Mononuclear cell (primary cell): Measurements from ENCODE around the gene APOE. TPM values are rescaled to one million over a fixed set of nuclear protein-coding genes. Genes with fewer than 3 reads are reported as not detected.
A peak's percentile ranks its signal among the peaks of the same experiment; 100 is the strongest.
"Not testable (repeated sequence)": the region's sequence is repeated elsewhere in the genome, so short reads cannot be mapped to it uniquely, and the experiment has no call there.

ENCODE experiments used
- H3K27me3 ChIP-seq: 2 replicates; pipeline ENCODE4 v1.6.0; 2011; ENCODE audit warnings: low read length, control low read depth; ENCODE audit not compliant: insufficient read depth
- H3K4me1 ChIP-seq: 2 replicates; pipeline ENCODE4 v1.5.1; 2011; ENCODE audit warnings: mild to moderate bottlenecking, low read length, control low read depth; ENCODE audit not compliant: insufficient read depth
- H3K4me3 ChIP-seq: 2 replicates; pipeline ENCODE4 v1.5.1; 2011; ENCODE audit warnings: mild to moderate bottlenecking, low read length, moderate library complexity
- H3K9me3 ChIP-seq: 2 replicates; pipeline ENCODE4 v1.5.1; 2011; ENCODE audit warnings: low read depth, mild to moderate bottlenecking, control low read depth, low read length
- total RNA-seq: library from RNA; depleted of rRNA; stranded (reverse); fragments of >200 nt; gene quantifications from one replicate; pipeline ENCODE4 v1.2.3, GENCODE V29; 2012

The APOE gene
- total RNA-seq, 1 donor = 0.94 TPM

DNA sequence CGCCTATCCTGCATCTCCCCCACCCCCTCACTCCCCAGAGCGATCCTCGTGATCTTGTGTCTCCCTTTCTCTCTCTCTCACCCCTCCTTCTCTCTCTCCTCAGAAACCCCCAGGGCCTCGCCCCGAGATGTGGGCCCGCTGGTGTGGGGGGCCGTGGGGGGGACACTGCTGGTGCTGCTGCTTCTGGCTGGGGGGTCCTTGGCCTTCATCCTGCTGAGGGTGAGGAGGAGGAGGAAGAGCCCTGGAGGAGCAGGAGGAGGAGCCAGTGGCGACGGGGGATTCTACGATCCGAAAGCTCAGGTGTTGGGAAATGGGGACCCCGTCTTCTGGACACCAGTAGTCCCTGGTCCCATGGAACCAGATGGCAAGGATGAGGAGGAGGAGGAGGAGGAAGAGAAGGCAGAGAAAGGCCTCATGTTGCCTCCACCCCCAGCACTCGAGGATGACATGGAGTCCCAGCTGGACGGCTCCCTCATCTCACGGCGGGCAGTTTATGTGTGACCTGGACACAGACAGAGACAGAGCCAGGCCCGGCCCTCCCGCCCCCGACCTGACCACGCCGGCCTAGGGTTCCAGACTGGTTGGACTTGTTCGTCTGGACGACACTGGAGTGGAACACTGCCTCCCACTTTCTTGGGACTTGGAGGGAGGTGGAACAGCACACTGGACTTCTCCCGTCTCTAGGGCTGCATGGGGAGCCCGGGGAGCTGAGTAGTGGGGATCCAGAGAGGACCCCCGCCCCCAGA is 27.3 kb upstream of the APOE start:
- H3K4me3 ChIP-seq = no peak overlapping the region

DNA sequence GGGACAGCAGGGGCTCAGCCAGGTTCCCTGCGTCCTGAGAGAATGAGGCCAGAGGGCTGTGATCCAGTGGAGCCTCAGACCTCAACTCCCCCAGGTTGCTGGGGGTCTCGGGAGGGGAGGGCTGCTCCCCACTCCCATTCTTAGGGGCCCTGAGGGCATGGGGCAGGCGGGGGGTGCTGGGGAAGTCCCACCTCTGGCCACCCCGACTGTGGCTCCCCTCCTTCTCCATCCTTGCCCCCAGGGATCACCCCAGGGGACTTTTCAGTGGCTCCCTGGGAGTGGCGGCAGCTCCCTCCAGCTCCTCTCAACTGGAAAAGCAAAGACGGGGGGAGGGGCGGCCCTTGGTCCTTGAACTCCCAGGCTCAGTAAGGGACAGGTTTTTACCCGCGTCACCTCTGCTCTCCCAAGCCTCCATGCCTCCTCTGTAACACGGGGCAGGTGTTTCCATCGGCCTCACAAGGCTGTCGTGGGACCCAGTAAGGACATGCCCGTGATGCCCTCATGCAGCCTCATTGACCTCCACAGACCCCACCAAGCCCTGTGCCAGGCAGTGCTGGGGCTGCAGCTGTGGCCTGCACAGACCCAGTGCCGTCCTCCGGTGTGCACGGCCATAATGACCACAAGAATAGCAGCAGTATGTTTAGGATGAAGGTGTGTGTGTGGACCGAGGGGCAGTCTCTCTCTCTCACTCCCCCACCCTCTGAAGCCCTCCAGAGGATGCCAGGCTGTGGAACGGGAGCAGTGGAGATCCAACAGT is 26.1 kb upstream of the APOE start:
- Histone ChIP-seq H3K4me1 (no peaks in the 10 kb centered on the region), H3K4me3 (no peak overlapping the region), H3K27me3 (no peaks in the 10 kb centered on the region), H3K9me3 (no peaks in the 10 kb centered on the region)

More for the DNA sequence above, 27.3 kb upstream of the APOE start:
- Histone ChIP-seq H3K27me3 (no peaks in the 10 kb centered on the region), H3K4me1 (no peaks in the 10 kb centered on the region), H3K9me3 (no peaks in the 10 kb centered on the region)

DNA sequence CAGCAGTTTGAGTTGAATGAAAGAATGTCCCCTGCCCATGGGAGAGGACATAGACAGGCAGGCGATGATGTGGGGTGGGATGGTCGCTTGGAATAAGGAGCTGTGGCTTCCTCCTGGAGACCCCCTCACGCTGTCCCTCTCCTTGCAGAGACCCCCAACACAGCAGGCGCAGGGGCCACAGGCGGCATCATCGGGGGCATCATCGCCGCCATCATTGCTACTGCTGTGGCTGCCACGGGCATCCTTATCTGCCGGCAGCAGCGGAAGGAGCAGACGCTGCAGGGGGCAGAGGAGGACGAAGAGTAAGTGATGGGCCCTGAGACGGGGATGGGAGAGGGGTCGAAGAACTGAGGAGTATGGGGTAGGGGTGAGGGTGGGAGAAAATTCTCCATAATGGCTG is 23.5 kb upstream of the APOE start:
- no peaks in the 10 kb centered on the region for H3K27me3 ChIP-seq

DNA sequence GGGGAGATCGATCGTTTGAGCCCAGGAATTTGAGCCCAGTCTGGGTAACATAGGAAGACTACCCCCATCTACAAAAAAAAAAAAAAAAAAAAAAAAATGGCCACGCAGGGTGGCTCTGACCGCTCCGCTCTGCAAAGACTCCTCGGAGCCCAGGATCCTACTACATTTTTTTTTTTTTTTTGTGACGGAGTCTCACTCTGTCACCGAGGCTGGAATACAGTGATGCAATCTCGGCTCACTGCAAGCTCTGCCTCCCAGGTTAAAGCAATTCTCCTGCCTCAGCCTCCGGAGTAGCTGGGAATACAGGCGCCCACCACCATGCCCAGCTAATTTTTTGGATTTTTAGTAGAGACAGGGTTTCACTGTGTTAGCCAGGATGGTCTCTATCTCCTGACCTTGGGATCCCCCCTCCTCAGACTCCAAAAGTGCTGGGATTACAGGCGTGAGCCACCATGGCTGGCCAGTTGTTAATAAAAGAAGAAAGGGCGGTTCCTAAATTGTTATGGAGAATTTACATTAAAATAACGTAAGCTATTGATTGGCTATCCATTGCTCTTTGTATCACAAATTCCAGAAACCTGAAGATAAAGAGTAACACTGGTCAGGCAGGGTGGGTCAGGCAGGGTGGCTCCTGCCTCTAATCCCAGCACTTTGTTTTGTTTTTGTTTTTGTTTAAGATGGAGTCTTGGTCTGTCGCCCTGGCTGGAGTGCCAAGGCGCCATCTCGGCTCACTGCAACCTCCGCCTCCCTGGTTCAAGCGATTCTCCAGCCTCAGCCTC is 22.8 kb upstream of the APOE start:
- not testable (repeated sequence) for H3K9me3 ChIP-seq, H3K4me3 ChIP-seq, H3K27me3 ChIP-seq, H3K4me1 ChIP-seq

More for the DNA sequence above, 23.5 kb upstream of the APOE start:
- Histone ChIP-seq H3K4me1 (no peaks in the 10 kb centered on the region), H3K4me3 (no peak overlapping the region), H3K9me3 (no peaks in the 10 kb centered on the region)

DNA sequence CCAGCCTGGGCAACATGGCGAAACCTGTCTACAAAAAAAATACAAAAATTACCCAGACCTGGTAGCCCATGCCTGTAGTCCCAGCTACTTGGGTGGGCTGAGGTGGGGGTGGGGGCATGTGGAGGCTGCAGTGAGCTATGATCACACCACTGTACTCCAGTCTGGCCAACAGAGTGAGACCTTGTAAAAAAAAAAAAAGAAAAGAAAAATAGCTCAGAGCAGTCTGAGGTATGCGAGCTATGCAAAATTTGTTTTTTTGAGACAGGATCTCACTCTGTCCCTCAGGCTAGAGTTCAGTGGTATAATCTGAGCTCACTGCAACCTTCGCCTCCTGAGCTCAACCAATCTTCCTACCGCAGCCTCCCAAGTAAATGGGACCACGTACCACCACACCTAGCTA is 21.7 kb upstream of the APOE start:
- Histone ChIP-seq H3K4me1 (no peaks in the 10 kb centered on the region), H3K27me3 (no peaks in the 10 kb centered on the region), H3K9me3 (no peaks in the 10 kb centered on the region), H3K4me3 (no peak overlapping the region)

DNA sequence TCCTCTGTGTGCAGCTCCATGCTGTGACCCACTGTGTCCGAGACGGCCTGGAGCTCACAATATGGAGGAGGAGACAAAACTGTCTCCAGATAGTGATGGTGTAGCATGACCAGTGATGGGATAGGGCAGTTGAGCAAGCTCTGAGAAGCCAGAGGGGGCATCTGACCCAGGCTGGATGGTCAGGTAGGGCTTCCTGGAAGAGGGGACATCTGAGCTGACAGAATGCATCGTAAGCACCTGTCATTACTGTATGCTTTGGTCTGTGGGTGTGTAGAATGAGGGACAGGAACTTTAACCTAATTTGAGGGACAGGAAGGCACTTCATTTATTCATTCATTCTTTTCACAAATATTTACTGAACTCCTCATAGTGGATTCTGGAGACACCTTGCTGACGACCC is 21.0 kb upstream of the APOE start:
- H3K4me3 ChIP-seq = no peak overlapping the region
- H3K27me3 ChIP-seq = no peaks in the 10 kb centered on the region
- peaks cover 2% of the 10 kb centered on the region for H3K4me1 ChIP-seq
- H3K9me3 ChIP-seq = no peaks in the 10 kb centered on the region

DNA sequence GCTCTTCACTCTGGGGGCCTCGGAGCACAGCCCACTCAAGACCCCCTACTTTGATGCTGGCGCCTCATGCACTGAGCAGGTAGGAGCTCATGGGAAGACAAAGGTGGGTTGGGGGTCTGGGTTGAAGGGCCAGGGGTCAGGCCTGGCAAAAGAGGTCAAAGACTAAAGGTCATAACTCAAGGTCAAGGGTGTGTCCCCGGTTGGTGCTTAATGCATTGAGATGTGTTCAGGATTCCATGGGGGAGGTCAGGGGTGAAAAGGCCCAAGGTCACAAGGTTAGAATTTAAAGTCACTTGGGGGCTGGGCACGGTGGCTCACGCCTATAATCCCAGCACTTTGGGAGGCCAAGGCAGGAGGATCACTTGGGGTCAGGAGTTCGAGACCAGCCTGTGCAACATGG is 19.5 kb upstream of the APOE start:
- H3K27me3 ChIP-seq = no peaks in the 10 kb centered on the region
- peaks cover 9% of the 10 kb centered on the region for H3K4me1 ChIP-seq
- no peak overlapping the region for H3K4me3 ChIP-seq
- no peaks in the 10 kb centered on the region for H3K9me3 ChIP-seq

DNA sequence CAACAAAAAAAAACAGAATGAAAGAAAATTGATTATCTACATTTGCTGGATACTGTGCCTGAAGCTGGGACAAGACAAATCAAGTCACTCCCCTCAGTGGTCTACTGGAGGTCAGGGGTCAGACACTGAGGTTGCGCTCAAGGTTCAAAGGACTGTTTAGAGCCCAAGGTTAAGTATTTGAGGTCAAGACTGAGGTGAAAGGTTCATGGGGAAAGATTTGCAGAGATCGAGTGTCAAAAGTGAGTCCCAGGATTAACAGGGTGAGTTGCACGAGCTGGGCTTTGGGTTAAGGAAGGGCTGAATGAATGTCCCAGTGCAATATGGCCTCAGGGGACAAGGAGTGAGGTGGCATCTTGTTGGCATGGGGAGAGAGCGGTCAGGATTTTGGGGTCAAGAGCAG is 17.9 kb upstream of the APOE start:
- Histone ChIP-seq H3K4me3 (no peak overlapping the region), H3K9me3 (no peaks in the 10 kb centered on the region), H3K4me1 (peaks cover 22% of the 10 kb centered on the region), H3K27me3 (no peaks in the 10 kb centered on the region)

DNA sequence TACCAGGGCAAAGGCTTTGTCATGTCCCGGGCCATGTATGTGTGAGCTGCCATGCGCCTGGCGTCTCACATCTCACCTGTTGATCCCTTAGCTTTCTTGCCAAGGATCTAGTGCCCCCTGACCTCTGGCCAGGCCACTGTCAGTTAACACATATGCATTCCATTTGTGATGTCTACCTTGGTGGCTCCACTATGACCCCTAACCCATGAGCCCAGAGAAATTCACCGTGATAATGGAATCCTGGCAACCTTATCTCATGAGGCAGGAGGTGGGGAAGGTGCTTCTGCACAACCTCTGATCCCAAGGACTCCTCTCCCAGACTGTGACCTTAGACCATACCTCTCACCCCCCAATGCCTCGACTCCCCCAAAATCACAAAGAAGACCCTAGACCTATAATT is 17.3 kb upstream of the APOE start:
- not testable (repeated sequence) for H3K4me3 ChIP-seq, H3K9me3 ChIP-seq, H3K27me3 ChIP-seq
- peaks cover 22% of the 10 kb centered on the region for H3K4me1 ChIP-seq

DNA sequence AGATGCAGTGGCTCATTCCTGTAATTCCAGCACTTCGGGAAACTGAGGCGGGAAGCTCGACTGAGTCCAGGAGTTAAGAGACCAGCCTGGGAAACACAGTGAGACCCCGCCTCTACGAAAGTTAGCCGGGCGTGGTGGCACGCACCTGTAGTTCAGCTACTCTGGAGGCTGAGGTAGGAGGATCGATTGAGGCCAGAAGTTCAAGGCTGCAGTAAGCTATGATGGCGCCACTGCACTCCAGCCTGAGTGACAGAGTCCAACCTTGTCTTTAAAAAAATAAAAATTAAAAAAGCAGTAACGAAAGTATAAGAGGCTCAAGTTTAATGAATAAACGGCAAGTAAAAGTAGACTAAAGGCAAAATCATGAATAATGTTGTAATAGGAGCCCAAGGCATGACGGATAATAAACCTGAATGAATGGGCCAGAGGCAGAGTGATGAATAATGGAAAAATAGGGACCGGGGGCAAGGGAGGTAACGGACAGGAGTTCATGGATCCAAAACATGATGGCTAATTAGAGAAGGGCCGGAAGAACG is 15.7 kb upstream of the APOE start:
- Histone ChIP-seq H3K9me3 (no peaks in the 10 kb centered on the region), H3K4me1 (peaks cover 22% of the 10 kb centered on the region), H3K4me3 (peak overlapping the region; percentile 58), H3K27me3 (no peaks in the 10 kb centered on the region)

DNA sequence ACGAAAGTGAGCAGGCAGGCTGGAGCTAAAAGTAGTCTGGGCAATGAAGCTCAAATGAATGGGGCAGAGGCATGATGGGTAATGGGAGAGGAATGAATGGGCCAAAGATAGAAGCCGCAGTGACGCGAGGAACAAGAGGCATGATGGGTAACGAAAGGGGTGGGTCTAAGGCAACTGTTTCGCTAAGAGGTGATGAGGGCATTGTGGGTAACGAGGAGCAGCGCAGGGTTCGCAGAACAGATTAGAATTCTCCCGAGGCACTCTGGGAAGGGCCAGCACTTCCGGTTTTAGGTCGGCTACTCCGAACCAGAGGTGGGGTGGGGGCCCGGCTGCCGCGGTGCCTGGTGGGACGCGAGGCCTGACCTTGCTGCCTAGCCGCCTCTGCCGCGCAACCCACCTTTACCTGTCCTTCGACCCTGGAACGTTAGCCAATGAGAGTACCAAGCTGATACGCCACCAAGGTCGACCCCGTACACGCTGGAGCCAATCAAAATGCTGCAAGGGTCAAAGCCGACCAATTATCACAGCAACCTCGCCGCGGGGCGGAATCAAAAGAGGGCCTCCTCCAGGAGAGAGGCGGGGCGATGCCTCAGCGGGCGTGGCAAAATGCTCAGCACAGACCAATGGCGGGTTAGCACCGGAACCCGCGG is 15.1 kb upstream of the APOE start:
- Histone ChIP-seq H3K9me3 (no peaks in the 10 kb centered on the region), H3K4me1 (peaks cover 22% of the 10 kb centered on the region), H3K4me3 (peak overlapping the region; percentile 58), H3K27me3 (no peaks in the 10 kb centered on the region)

DNA sequence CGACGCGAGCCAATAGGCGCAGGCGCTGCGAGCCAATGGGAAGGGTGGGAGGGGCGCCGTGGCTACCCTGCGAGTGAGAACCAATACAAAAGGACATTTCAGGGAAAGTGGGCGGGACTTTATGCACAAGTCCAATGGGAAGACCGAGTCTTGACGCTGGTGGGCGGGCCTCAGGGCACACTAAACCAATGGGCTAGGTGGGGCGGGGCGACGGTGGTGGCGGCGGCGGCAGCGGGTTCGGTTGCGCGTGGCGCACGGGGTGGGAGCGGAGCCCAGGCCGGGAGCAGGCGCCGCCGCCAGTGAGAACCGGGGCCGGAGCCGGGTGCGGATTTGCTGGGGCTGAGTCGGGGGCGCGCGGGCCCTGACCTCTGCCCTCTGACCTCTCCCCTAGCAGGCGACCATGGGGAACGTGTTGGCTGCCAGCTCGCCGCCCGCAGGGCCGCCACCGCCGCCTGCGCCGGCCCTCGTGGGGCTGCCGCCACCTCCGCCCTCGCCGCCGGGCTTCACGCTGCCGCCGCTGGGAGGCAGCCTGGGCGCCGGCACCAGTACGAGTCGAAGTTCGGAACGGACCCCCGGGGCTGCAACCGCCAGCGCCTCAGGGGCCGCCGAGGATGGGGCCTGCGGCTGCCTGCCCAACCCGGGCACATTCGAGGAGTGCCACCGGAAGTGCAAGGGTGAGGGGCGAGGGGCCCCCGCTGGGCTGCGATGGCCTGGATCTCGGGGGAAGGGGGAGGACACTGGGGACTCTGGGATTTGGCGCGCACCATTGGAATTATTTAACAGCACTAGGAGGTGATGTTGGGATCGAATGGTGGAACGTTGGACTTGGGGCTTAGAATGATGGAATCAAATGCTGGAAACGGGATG is 14.3 kb upstream of the APOE start, which contains the start of gene TOMM40:
TOMM40 (plus strand) TSS at position 239 of the 867 bp plus-strand sequence; CDS start at position 401, 162 bp downstream.
- no peaks in the 10 kb centered on the region for H3K9me3 ChIP-seq
- peaks cover 22% of the 10 kb centered on the region for H3K4me1 ChIP-seq
- H3K4me3 ChIP-seq = peak within 1 kb of the TSS; percentile 58
- no peaks in the 10 kb centered on the region for H3K27me3 ChIP-seq

DNA sequence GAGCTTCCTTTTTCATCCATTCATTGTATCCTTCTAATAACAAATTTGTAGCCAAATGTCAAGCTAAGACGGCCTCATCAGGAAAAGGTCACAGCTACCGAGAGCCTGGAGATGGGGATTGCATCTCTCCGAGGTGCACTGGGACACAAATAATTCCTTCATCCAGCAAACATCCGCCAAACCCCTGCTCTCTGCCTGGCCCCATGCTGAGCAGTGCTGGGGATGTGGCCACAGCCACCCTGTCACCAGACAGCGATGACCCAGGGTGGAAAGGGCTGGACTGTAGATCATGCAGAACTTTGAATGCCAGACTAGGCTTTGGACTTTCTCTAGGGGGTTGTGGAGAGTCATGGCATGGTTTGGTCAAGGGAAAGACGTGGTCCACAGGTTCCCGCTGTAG is 12.7 kb upstream of the APOE start:
- Histone ChIP-seq H3K27me3 (no peaks in the 10 kb centered on the region), H3K9me3 (no peaks in the 10 kb centered on the region), H3K4me1 (peaks cover 22% of the 10 kb centered on the region), H3K4me3 (no peak overlapping the region)
